HEK293 (cell line): ENCODE results near the gene BCAP31.
A peak's percentile ranks its signal among the peaks of the same experiment; 100 is the strongest.

Source experiments
- CTCF ChIA-PET: fragments of 350-600 bp; formaldehyde crosslinking; extraction: SDS; loops from one replicate; lab custom pipeline; 2021; ENCODE audit warnings: antibody characterized with exemption; lab: Yijun Ruan, JAX
- POLR2A ChIA-PET: fragments of 300-600 bp; formaldehyde crosslinking; extraction: SDS; loops from one replicate; lab custom pipeline; 2020; ENCODE audit warnings: antibody characterized with exemption, inconsistent platforms; lab: Yijun Ruan, JAX
- H3K27ac ChIP-seq: fragments of 200-500 bp; sonication (Bioruptor generic); 2 replicates; pipeline ENCODE4 v1.5.1; 2014; ENCODE audit warnings: low read depth, low read length, control low read depth, inconsistent platforms; ENCODE audit errors: extremely low read depth
- H3K36me3 ChIP-seq, 2 experiments: fragments of 200-500 bp in 1 of 2; sonication (Bioruptor generic) in 1 of 2; 1 replicate in 1 of 2; 2 replicates in 1 of 2; pipeline ENCODE4 v1.5.1; 2014 to 2017; ENCODE audit warnings: inconsistent platforms in 2 of 2, low read length in 2 of 2; ENCODE audit not compliant: control insufficient read depth in 2 of 2, insufficient read depth in 1 of 2
- H3K4me1 ChIP-seq: fragments of 200-500 bp; sonication (Bioruptor generic); 2 replicates; pipeline ENCODE4 v1.5.1; 2014; ENCODE audit warnings: mild to moderate bottlenecking, low read length, inconsistent platforms; ENCODE audit not compliant: control insufficient read depth, insufficient read depth
- H3K4me3 ChIP-seq: 2 replicates; pipeline ENCODE4 v1.5.1; 2011; ENCODE audit warnings: low read depth, mild to moderate bottlenecking, control low read depth, low read length, moderate library complexity
- H3K9me3 ChIP-seq: fragments of 200-500 bp; sonication (Bioruptor generic); 2 replicates; pipeline ENCODE4 v1.5.1; 2014; ENCODE audit warnings: low read depth, low read length, inconsistent platforms; ENCODE audit not compliant: control insufficient read depth, insufficient read depth
- GLIS1 ChIP-seq: fragments of 450-650 bp; formaldehyde crosslinking; IDR thresholded peaks from 2 replicates; pipeline ENCODE4 v1.5.1; 2016; ENCODE audit warnings: missing biosample characterization, missing genetic modification characterization
- GLIS2 ChIP-seq: fragments of 450-650 bp; formaldehyde crosslinking; IDR thresholded peaks from 2 replicates; pipeline ENCODE4 v1.5.1; 2016; ENCODE audit warnings: missing biosample characterization, missing genetic modification characterization
- KLF16 ChIP-seq: fragments of 450-650 bp; formaldehyde crosslinking; IDR thresholded peaks from 2 replicates; pipeline ENCODE4 v1.5.1; 2017; ENCODE audit warnings: missing biosample characterization, missing genetic modification characterization
- KLF9 ChIP-seq: fragments of 450-650 bp; formaldehyde crosslinking; IDR thresholded peaks from 2 replicates; pipeline ENCODE4 v1.5.1; 2016; ENCODE audit warnings: missing biosample characterization, missing genetic modification characterization, low read depth
- SP7 ChIP-seq: fragments of 450-650 bp; formaldehyde crosslinking; IDR thresholded peaks from 2 replicates; pipeline ENCODE4 v1.5.1; 2016; ENCODE audit warnings: missing biosample characterization, missing genetic modification characterization
- ZBTB17 ChIP-seq: fragments of 450-650 bp; formaldehyde crosslinking; IDR thresholded peaks from 2 replicates; pipeline ENCODE4 v1.5.1; 2016; ENCODE audit warnings: missing biosample characterization, missing genetic modification characterization
- ZBTB20 ChIP-seq: fragments of 450-650 bp; formaldehyde crosslinking; IDR thresholded peaks from 2 replicates; pipeline ENCODE4 v1.5.1; 2016; ENCODE audit warnings: missing biosample characterization, missing genetic modification characterization
- ZBTB48 ChIP-seq: fragments of 450-650 bp; formaldehyde crosslinking; IDR thresholded peaks from 2 replicates; pipeline ENCODE4 v1.5.1; 2016; ENCODE audit warnings: missing biosample characterization, missing genetic modification characterization
- ZFHX2 ChIP-seq: fragments of 450-650 bp; formaldehyde crosslinking; conservative IDR thresholded peaks from 2 replicates; pipeline ENCODE4 v1.5.1; 2016; ENCODE audit warnings: missing biosample characterization, missing genetic modification characterization
- ZNF221 ChIP-seq: fragments of 450-650 bp; formaldehyde crosslinking; IDR thresholded peaks from 2 replicates; pipeline ENCODE4 v1.5.1; 2017; ENCODE audit warnings: missing biosample characterization, missing genetic modification characterization, borderline replicate concordance
- ZNF501 ChIP-seq: fragments of 450-650 bp; formaldehyde crosslinking; IDR thresholded peaks from 2 replicates; pipeline ENCODE4 v1.5.1; 2016; ENCODE audit warnings: missing biosample characterization, missing genetic modification characterization
- ZNF76 ChIP-seq: fragments of 450-650 bp; formaldehyde crosslinking; IDR thresholded peaks from 2 replicates; pipeline ENCODE4; 2016; ENCODE audit warnings: low read depth, missing biosample characterization, missing genetic modification characterization, borderline replicate concordance
- ZXDB ChIP-seq: fragments of 450-650 bp; formaldehyde crosslinking; IDR thresholded peaks from 2 replicates; pipeline ENCODE4 v1.5.1; 2016; ENCODE audit warnings: missing biosample characterization, missing genetic modification characterization
- TF ChIP-seq, protein P1 (sequence below): fragments of 450-650 bp; formaldehyde crosslinking; IDR thresholded peaks from 2 replicates; pipeline ENCODE4 v1.5.1; 2017; ENCODE audit warnings: missing biosample characterization, missing genetic modification characterization
- TF ChIP-seq, protein P2 (sequence below): fragments of 450-650 bp; formaldehyde crosslinking; IDR thresholded peaks from 2 replicates; pipeline ENCODE4 v1.5.1; 2016; ENCODE audit warnings: missing biosample characterization, missing genetic modification characterization, borderline replicate concordance
- TF ChIP-seq, protein P3 (sequence below): fragments of 450-650 bp; formaldehyde crosslinking; IDR thresholded peaks from 2 replicates; pipeline ENCODE4 v1.5.1; 2016; ENCODE audit warnings: missing biosample characterization, missing genetic modification characterization

Gene BCAP31

DNA sequence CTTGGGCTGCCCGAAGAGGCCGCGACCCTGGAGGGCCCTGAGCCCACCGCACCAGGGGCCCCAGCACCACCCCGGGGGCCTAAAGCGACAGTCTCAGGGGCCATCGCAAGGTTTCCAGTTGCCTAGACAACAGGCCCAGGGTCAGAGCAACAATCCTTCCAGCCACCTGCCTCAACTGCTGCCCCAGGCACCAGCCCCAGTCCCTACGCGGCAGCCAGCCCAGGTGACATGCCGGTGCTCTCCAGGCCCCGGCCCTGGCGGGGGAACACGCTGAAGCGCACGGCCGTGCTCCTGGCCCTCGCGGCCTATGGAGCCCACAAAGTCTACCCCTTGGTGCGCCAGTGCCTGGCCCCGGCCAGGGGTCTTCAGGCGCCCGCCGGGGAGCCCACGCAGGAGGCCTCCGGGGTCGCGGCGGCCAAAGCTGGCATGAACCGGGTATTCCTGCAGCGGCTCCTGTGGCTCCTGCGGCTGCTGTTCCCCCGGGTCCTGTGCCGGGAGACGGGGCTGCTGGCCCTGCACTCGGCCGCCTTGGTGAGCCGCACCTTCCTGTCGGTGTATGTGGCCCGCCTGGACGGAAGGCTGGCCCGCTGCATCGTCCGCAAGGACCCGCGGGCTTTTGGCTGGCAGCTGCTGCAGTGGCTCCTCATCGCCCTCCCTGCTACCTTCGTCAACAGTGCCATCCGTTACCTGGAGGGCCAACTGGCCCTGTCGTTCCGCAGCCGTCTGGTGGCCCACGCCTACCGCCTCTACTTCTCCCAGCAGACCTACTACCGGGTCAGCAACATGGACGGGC is 1.0 kb upstream of the BCAP31 start:
- CTCF ChIA-PET = no interaction called here

DNA sequence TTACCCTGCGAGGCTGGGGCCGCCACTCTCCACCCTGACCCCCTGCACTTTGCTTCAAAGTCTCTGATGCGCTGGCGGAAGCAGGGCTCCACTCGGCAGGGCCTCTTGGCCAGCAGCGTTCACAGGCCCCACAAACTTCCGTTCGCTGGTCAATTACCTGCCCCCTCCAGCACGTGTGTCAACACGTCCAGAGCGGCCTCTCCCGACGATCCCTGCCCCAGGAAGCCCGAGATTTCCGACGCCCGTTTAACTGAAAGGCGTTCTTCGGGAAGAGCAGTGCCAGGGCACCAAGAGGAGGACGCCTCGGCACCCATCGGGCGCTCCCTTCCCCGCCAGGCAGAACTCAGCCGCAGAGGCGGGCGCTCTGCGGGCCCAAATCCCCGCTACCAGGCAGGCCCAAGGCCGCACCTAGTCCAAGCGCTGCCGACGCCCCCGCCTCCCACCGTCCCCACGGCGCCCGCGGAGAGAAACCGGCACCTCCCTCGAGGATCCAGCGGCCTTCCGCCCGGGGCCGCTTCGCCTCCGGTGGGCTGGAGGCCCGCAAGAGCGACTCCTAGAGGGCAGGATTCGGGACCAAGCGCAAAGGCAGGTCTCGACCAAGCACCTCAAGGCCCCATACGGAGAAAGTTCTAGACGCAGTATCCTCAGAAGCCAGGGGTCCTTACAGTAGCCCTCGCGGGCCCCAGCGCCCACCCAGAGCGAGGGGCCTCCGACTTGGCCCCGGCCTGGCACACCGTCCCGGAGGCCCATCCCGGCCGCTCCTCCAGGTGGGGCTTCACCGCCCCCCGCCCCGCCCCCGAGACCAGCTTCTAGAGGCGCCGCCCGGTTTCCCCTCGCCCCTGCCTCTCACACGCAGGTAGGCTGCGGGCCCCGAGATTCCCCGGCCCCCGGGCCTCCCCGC is 586 bp downstream of the BCAP31 start:
- Histone ChIP-seq H3K36me3 (peaks cover 0 to 39% of the 10 kb centered on the region in 2 experiments; a peak in 2 of 3 replicates), H3K27ac (peak overlapping the region; percentile 89), H3K4me1 (peaks cover 3% of the 10 kb centered on the region), H3K9me3 (no peaks in the 10 kb centered on the region), H3K4me3 (peak overlapping the region; percentile 58)
- CTCF ChIA-PET = interaction anchor here (0.6 kb wide), 1 partner anchor 242 kb away, joined by 5 read pairs; no protein-coding TSS in a partner anchor
- POLR2A ChIA-PET = interaction anchor here (0.6 kb wide), 3 partner anchors 12 to 283 kb away, joined by 4 to 5 read pairs (median 4); no protein-coding TSS in a partner anchor
- TF ChIP-seq ZNF501 (tag by site-specific recombination) = 0 out of 2 replicates have a peak, but pooled peaks have one; percentile 40
- TF ChIP-seq, protein P1, sequence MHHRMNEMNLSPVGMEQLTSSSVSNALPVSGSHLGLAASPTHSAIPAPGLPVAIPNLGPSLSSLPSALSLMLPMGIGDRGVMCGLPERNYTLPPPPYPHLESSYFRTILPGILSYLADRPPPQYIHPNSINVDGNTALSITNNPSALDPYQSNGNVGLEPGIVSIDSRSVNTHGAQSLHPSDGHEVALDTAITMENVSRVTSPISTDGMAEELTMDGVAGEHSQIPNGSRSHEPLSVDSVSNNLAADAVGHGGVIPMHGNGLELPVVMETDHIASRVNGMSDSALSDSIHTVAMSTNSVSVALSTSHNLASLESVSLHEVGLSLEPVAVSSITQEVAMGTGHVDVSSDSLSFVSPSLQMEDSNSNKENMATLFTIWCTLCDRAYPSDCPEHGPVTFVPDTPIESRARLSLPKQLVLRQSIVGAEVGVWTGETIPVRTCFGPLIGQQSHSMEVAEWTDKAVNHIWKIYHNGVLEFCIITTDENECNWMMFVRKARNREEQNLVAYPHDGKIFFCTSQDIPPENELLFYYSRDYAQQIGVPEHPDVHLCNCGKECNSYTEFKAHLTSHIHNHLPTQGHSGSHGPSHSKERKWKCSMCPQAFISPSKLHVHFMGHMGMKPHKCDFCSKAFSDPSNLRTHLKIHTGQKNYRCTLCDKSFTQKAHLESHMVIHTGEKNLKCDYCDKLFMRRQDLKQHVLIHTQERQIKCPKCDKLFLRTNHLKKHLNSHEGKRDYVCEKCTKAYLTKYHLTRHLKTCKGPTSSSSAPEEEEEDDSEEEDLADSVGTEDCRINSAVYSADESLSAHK = no peak
- peak; percentile 35; the same call in 1 of the 2 replicates for TF ChIP-seq KLF16 (tag by site-specific recombination)
- TF ChIP-seq, protein P2, sequence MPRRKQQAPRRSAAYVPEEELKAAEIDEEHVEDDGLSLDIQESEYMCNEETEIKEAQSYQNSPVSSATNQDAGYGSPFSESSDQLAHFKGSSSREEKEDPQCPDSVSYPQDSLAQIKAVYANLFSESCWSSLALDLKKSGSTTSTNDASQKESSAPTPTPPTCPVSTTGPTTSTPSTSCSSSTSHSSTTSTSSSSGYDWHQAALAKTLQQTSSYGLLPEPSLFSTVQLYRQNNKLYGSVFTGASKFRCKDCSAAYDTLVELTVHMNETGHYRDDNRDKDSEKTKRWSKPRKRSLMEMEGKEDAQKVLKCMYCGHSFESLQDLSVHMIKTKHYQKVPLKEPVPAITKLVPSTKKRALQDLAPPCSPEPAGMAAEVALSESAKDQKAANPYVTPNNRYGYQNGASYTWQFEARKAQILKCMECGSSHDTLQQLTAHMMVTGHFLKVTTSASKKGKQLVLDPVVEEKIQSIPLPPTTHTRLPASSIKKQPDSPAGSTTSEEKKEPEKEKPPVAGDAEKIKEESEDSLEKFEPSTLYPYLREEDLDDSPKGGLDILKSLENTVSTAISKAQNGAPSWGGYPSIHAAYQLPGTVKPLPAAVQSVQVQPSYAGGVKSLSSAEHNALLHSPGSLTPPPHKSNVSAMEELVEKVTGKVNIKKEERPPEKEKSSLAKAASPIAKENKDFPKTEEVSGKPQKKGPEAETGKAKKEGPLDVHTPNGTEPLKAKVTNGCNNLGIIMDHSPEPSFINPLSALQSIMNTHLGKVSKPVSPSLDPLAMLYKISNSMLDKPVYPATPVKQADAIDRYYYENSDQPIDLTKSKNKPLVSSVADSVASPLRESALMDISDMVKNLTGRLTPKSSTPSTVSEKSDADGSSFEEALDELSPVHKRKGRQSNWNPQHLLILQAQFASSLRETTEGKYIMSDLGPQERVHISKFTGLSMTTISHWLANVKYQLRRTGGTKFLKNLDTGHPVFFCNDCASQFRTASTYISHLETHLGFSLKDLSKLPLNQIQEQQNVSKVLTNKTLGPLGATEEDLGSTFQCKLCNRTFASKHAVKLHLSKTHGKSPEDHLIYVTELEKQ (tag by site-specific recombination) = no peak
- peak; percentile 54 for TF ChIP-seq ZFHX2 (tag by site-specific recombination)
- TF ChIP-seq GLIS1 (tag by site-specific recombination) = peak; percentile 60
- TF ChIP-seq ZNF76 (tag by site-specific recombination) = peak; percentile 60; the same call in 1 of the 2 replicates
- TF ChIP-seq, protein P3, sequence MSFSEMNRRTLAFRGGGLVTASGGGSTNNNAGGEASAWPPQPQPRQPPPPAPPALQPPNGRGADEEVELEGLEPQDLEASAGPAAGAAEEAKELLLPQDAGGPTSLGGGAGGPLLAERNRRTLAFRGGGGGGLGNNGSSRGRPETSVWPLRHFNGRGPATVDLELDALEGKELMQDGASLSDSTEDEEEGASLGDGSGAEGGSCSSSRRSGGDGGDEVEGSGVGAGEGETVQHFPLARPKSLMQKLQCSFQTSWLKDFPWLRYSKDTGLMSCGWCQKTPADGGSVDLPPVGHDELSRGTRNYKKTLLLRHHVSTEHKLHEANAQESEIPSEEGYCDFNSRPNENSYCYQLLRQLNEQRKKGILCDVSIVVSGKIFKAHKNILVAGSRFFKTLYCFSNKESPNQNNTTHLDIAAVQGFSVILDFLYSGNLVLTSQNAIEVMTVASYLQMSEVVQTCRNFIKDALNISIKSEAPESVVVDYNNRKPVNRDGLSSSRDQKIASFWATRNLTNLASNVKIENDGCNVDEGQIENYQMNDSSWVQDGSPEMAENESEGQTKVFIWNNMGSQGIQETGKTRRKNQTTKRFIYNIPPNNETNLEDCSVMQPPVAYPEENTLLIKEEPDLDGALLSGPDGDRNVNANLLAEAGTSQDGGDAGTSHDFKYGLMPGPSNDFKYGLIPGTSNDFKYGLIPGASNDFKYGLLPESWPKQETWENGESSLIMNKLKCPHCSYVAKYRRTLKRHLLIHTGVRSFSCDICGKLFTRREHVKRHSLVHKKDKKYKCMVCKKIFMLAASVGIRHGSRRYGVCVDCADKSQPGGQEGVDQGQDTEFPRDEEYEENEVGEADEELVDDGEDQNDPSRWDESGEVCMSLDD (tag by site-specific recombination) = 0 out of 2 replicates have a peak, but pooled peaks have one; percentile 29
- TF ChIP-seq ZBTB17 (tag by site-specific recombination) = peak; percentile 25; the same call in 1 of the 2 replicates
- TF ChIP-seq GLIS2 (tag by site-specific recombination) = peak; percentile 80
- peak; percentile 48; the same call in 1 of the 2 replicates for TF ChIP-seq ZBTB48 (tag by site-specific recombination)
- peak; percentile 86 for TF ChIP-seq KLF9
- TF ChIP-seq SP7 (tag by site-specific recombination) = peak; percentile 51; the same call in 1 of the 2 replicates

More for the DNA sequence above, 1.0 kb upstream of the BCAP31 start:
- Histone ChIP-seq H3K27ac (peak overlapping the region; percentile 41; the same call in 1 of the 2 replicates), H3K4me1 (peaks cover 3% of the 10 kb centered on the region), H3K4me3 (peak overlapping the region; percentile 19), H3K9me3 (no peaks in the 10 kb centered on the region), H3K36me3 (peaks cover 0 to 33% of the 10 kb centered on the region in 2 experiments; a peak in 2 of 3 replicates)
- POLR2A ChIA-PET = no interaction called here
- TF ChIP-seq ZBTB20 (tag by site-specific recombination) (0 out of 2 replicates have a peak, but pooled peaks have one; percentile 12), ZXDB (0 out of 2 replicates have a peak, but pooled peaks have one; percentile 19), ZNF221 (tag by site-specific recombination) (no peak), ZBTB48 (tag by site-specific recombination) (peak; percentile 40; the same call in 1 of the 2 replicates)
- TF ChIP-seq, protein P3 (tag by site-specific recombination) = peak; percentile 5; the same call in 1 of the 2 replicates
